Measurements from ENCODE around the gene MAP2.

DNA sequence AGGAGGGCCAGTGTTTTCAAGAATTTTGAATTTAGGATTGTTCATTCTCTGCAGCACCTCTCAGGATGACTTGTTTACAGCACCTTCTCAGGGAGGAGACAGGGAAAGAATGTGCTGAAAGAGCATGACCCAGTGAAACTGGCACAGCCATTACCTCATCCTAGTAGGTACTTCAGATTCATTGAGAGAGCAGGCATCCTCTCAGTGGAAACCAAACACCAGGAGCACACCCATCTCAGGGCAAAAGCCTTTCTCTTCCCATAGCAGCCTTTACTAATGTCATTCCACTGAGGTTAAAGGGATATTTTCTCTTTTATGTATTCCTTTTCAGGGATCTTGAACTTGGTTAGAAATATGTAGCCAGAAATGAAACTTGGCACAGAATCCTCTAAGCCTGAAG, 2.6 kb downstream of the MAP2 start:
- TF ChIP-seq, protein P1, sequence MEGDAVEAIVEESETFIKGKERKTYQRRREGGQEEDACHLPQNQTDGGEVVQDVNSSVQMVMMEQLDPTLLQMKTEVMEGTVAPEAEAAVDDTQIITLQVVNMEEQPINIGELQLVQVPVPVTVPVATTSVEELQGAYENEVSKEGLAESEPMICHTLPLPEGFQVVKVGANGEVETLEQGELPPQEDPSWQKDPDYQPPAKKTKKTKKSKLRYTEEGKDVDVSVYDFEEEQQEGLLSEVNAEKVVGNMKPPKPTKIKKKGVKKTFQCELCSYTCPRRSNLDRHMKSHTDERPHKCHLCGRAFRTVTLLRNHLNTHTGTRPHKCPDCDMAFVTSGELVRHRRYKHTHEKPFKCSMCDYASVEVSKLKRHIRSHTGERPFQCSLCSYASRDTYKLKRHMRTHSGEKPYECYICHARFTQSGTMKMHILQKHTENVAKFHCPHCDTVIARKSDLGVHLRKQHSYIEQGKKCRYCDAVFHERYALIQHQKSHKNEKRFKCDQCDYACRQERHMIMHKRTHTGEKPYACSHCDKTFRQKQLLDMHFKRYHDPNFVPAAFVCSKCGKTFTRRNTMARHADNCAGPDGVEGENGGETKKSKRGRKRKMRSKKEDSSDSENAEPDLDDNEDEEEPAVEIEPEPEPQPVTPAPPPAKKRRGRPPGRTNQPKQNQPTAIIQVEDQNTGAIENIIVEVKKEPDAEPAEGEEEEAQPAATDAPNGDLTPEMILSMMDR (CRISPR knock-in tag; IDR thresholded peaks at IDR 0.05), result no peak
- TF ChIP-seq ZNF121 (CRISPR knock-in tag; IDR thresholded peaks at IDR 0.05), result no peak
- TF ChIP-seq NPAS2 (CRISPR knock-in tag; IDR thresholded peaks at IDR 0.05; ENCODE audit: borderline replicate concordance), result no peak
- TF ChIP-seq, protein P2, sequence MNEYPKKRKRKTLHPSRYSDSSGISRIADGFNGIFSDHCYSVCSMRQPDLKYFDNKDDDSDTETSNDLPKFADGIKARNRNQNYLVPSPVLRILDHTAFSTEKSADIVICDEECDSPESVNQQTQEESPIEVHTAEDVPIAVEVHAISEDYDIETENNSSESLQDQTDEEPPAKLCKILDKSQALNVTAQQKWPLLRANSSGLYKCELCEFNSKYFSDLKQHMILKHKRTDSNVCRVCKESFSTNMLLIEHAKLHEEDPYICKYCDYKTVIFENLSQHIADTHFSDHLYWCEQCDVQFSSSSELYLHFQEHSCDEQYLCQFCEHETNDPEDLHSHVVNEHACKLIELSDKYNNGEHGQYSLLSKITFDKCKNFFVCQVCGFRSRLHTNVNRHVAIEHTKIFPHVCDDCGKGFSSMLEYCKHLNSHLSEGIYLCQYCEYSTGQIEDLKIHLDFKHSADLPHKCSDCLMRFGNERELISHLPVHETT (CRISPR knock-in tag; conservative IDR thresholded peaks at IDR 0.05), result no peak
- no peak for TF ChIP-seq ZNF496 (CRISPR knock-in tag; IDR thresholded peaks at IDR 0.05; ENCODE audit: insufficient replicate concordance)
- no peak for TF ChIP-seq NAIF1 (CRISPR knock-in tag; IDR thresholded peaks at IDR 0.05; ENCODE audit: borderline replicate concordance)
- TF ChIP-seq ZNF430 (CRISPR knock-in tag; IDR thresholded peaks at IDR 0.05), result no peak
- no peak for TF ChIP-seq SP140L (CRISPR knock-in tag; IDR thresholded peaks at IDR 0.05; ENCODE audit: borderline replicate concordance)

Measured in HepG2 (cell line).